Transverse colon (tissue), 4 donors: ENCODE data around the gene THBS1. TPM values are rescaled to one million over a fixed set of nuclear protein-coding genes. Genes with fewer than 3 reads are reported as not detected.

Experiments used
- DNase-seq: peaks from one replicate; pipeline ENCODE4 v3.0.0-alpha.2; 2019
- H3K27ac ChIP-seq, 4 donors: fragments of 200-600 bp; sonication (generic); 2 replicates each; pipeline ENCODE4 v1.5.1; 2016 to 2018; ENCODE audit warnings: inconsistent platforms in 4 of 4
- H3K27me3 ChIP-seq: fragments of 200-600 bp; sonication (generic); 2 replicates; pipeline ENCODE4 v1.5.1; 2017; ENCODE audit warnings: inconsistent platforms
- H3K36me3 ChIP-seq, 4 donors: fragments of 200-600 bp; sonication (generic); 2 replicates each; pipeline ENCODE4 v1.5.1; 2017 to 2019; ENCODE audit warnings: inconsistent platforms in 4 of 4
- H3K4me1 ChIP-seq, 4 donors: fragments of 200-600 bp; sonication (generic); 2 replicates each; pipeline ENCODE4 v1.5.1; 2017 to 2020; ENCODE audit warnings: inconsistent platforms in 4 of 4
- H3K4me3 ChIP-seq, 4 donors: fragments of 200-600 bp; sonication (generic); 1 replicate in 1 of 4; 2 replicates in 3 of 4; pipeline versions ENCODE4 v1.5.1 to v1.6.1; 2017 to 2019; ENCODE audit warnings: inconsistent platforms in 4 of 4
- H3K9me3 ChIP-seq, 2 donors: fragments of 200-600 bp; sonication (generic); 2 replicates each; pipeline ENCODE4 v1.5.1; 2017 to 2019; ENCODE audit warnings: inconsistent platforms in 2 of 2
- EP300 ChIP-seq: sonication (generic); formaldehyde crosslinking; IDR thresholded peaks from one replicate; pipeline ENCODE4 v1.6.1; 2017; ENCODE audit warnings: antibody characterized with exemption, low read depth
- POLR2A ChIP-seq: fragments of 450-650 bp; IDR thresholded peaks from one replicate; pipeline ENCODE4 v1.6.1; 2016; ENCODE audit warnings: antibody characterized with exemption, mild to moderate bottlenecking, moderate library complexity
- POLR2AphosphoS5 ChIP-seq, 3 donors: sonication (generic); formaldehyde crosslinking; IDR thresholded peaks; one replicate each; pipeline ENCODE4 v1.6.1; 2016; ENCODE audit warnings: antibody characterized with exemption in 3 of 3
- WGBS, 2 donors: methylation state at CpG; one replicate each; pipeline ENCODE4 v1.1.5; 2018; ENCODE audit warnings: low coverage in 1 of 2; 5-methylcytosine and 5-hydroxymethylcytosine counted together
- in situ Hi-C, 4 donors: fragments of 200-750 bp; cut with MboI; loops; one replicate each; pipeline versions ENCODE4 v1.15.0 to v1.15.1; 2017; ENCODE audit warnings: low sequenced_read_pairs in 3 of 4, low pct_ligation_motif_present in 1 of 4, low pct_unique_long_range_greater_than_20kb in 1 of 4
- intact Hi-C: fragments of 100-400 bp; cut with DNase I; formaldehyde crosslinking; loops from one replicate; pipeline ENCODE4 v1.15.1; 2023; ENCODE audit warnings: low total_unique reads
- total RNA-seq, 4 donors: library from RNA; depleted of rRNA; stranded (reverse); fragments of >200 nt; gene quantifications; one replicate each; pipeline ENCODE4 v1.1.0, GENCODE V29; 2016
- TF ChIP-seq, protein P1 (sequence below), 5 experiments: fragments of 200-600 bp in 3 of 5; fragments of 450-650 bp in 2 of 5; sonication (generic) in 3 of 5; IDR thresholded peaks; 1 replicate in 2 of 5; 2 replicates in 3 of 5; pipeline ENCODE4 v1.5.1; 2016 to 2017; ENCODE audit warnings: antibody characterized with exemption in 5 of 5, inconsistent platforms in 3 of 5, mild to moderate bottlenecking in 2 of 5, moderate library complexity in 1 of 5

Gene THBS1
- total RNA-seq, 4 donors from 2014 or later: 197 to 753 (median 410) TPM

DNA sequence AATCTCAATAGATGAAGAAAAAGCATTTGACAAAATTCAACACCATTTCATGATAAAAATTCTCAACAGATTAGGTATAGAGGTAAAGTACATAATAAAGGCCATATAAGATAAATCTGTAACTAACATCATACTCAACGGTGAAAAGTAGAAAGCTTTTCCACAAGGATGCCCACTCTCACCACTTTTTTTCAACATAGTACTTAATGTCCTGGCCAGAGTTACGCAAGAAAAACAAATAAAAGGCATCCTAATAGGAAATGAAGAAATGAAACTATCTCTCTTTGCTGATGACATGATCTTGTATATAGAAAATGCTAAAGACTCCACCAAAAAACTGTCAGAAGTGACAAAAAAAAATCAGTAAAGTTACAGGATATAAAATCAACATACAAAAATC, 33.0 kb downstream of the THBS1 start:
- H3K36me3 ChIP-seq: no peaks in the 10 kb centered on the region
- in situ Hi-C loops (no loop called here), intact Hi-C loops (no loop called here)
- no peak overlapping the region for H3K27ac ChIP-seq
- TF ChIP-seq EP300 (no peak), POLR2AphosphoS5 (IDR thresholded peaks at IDR 0.05) (no peak), POLR2A (no peak)
- 82 to 91% methylated on average over 2 of the region's 2 CpGs for WGBS, 2 donors
- no peak for DNase-seq
- no peaks in the 10 kb centered on the region for H3K27me3 ChIP-seq
- H3K9me3 ChIP-seq: peaks cover 25% of the 10 kb centered on the region in 2 donors
- no peak overlapping the region for H3K4me3 ChIP-seq
- peaks cover 0 to 8% (median 2%) of the 10 kb centered on the region in 4 donors for H3K4me1 ChIP-seq

DNA sequence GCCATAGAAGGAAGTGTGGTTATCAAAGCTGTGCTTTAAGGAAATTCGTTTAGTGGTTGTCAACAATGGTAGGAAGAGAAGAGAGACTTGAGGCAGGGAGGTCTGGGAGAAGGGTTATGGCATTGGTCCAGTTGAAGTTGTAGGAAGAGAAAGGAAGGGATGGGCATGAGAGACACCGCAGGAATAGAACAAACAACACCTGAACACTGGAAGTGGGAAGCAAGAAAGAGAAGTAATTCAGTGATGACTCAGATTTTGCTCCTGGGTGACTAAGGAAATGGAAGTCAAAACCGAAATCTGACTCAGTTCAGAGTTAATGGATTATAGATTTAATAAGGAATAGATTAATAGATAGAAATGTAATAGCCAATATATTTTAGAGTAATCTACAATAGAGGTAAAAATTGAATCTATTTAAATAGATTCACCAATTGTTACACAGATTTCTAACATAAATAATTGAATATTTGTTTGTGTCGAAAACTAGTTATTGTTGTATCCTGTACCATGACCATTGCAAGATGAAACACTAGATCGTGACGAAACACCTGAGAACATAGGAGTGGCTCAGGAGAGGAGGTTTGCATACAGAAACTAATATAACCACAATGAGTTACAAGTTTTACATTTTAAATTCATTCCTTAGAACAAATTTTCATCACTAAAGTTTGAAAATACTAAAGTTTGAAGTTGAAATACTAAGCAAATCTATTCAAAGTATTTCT, 36.0 kb downstream of the THBS1 start:
- 75 to 80% methylated on average over 6 of the region's 6 CpGs for WGBS, 2 donors

DNA sequence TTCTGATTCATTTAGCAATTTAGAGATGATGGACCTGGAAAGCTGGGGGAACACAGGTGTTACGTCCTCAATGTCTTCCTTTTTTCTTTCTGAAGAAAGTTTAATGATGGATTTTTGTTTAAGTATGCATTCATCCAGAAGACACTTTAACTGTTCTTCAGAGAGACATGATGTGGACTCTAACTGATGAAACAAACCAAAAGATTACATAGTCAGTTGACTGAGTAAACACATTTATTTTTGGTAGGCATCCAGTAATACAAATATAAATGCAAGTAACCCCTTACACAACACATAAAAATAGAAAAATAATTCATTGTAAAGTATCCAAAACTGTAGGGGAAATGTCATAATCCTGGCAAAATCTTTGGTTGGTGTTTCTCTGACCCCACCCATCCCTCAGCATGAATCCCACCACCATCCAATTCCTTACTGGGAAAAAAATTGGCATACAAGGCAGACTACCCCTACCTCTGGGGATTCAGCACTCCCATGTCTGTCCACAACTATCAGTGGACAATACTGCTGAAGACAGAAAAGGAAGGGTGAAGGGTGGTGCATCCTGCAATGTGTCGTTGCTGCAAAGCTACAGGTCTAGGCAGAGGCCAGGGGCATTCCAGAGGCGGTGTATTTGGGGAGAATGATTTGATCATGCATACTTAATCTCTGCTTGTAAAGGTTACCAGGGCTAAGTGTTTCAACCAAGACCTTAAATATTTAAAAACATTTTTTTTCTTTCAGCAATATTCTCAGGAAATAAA, 37.4 kb downstream of the THBS1 start:
- Histone ChIP-seq H3K4me3 (no peak overlapping the region), H3K27ac (no peak overlapping the region), H3K36me3 (no peaks in the 10 kb centered on the region), H3K27me3 (no peaks in the 10 kb centered on the region), H3K4me1 (peaks cover 5 to 26% (median 22%) of the 10 kb centered on the region in 4 donors), H3K9me3 (peaks cover 0 to 8% of the 10 kb centered on the region in 2 donors)
- in situ Hi-C loops: no loop called here
- DNase-seq: no peak
- intact Hi-C loops: no loop called here
- TF ChIP-seq POLR2AphosphoS5 (IDR thresholded peaks at IDR 0.05) (no peak), POLR2A (no peak), EP300 (no peak)
- TF ChIP-seq, protein P1, sequence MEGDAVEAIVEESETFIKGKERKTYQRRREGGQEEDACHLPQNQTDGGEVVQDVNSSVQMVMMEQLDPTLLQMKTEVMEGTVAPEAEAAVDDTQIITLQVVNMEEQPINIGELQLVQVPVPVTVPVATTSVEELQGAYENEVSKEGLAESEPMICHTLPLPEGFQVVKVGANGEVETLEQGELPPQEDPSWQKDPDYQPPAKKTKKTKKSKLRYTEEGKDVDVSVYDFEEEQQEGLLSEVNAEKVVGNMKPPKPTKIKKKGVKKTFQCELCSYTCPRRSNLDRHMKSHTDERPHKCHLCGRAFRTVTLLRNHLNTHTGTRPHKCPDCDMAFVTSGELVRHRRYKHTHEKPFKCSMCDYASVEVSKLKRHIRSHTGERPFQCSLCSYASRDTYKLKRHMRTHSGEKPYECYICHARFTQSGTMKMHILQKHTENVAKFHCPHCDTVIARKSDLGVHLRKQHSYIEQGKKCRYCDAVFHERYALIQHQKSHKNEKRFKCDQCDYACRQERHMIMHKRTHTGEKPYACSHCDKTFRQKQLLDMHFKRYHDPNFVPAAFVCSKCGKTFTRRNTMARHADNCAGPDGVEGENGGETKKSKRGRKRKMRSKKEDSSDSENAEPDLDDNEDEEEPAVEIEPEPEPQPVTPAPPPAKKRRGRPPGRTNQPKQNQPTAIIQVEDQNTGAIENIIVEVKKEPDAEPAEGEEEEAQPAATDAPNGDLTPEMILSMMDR (IDR thresholded peaks at IDR 0.05): no peak
- WGBS, 2 donors: 77 to 90% methylated on average over 2 to 3 of the region's 3 CpGs

More for the DNA sequence above, 36.0 kb downstream of the THBS1 start:
- Histone ChIP-seq H3K36me3 (no peaks in the 10 kb centered on the region), H3K4me3 (no peak overlapping the region), H3K27ac (no peak overlapping the region), H3K27me3 (no peaks in the 10 kb centered on the region), H3K9me3 (peaks cover 6 to 8% of the 10 kb centered on the region in 2 donors), H3K4me1 (peaks cover 4 to 16% (median 12%) of the 10 kb centered on the region in 4 donors)
- in situ Hi-C loops (no loop called here), intact Hi-C loops (no loop called here)
- no peak for TF ChIP-seq POLR2A
- no peak for TF ChIP-seq EP300
- TF ChIP-seq, protein P1 (IDR thresholded peaks at IDR 0.05): no peak
- no peak for TF ChIP-seq POLR2AphosphoS5 (IDR thresholded peaks at IDR 0.05)
- DNase-seq: no peak

DNA sequence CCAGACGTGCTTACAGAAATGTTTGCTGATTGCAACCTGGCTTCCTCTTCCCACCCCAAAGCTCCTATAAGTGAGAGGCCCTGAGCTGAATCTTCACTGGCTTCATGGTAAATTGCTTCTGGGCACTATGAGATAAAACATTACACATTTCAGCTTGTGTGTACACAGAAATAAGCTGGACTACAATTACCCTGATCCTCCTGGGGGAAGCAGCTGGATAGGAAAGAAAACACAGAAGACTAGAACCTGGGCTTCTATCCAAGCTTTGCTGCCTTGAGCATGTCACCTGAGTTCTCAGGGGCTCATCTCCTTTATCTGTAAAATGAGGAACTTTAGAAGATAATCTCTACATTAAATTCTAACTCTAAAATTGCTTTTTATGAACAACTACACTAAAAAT, 40.3 kb downstream of the THBS1 start:
- in situ Hi-C loops: no loop called here
- 50 to 70% methylated on average over 1 of the region's 1 CpG for WGBS, 2 donors
- H3K9me3 ChIP-seq: no peaks in the 10 kb centered on the region
- intact Hi-C loops: no loop called here
- H3K27ac ChIP-seq: peak overlapping the region; percentile 81 to 86 (median 84)
- no peak overlapping the region for H3K4me3 ChIP-seq
- H3K4me1 ChIP-seq: peaks cover 23 to 55% (median 42%) of the 10 kb centered on the region in 4 donors
- H3K36me3 ChIP-seq: no peaks in the 10 kb centered on the region
- DNase-seq: no peak
- TF ChIP-seq POLR2A: no peak
- no peak for TF ChIP-seq EP300
- TF ChIP-seq, protein P1 (IDR thresholded peaks at IDR 0.05): no peak
- TF ChIP-seq POLR2AphosphoS5 (IDR thresholded peaks at IDR 0.05): no peak
- no peaks in the 10 kb centered on the region for H3K27me3 ChIP-seq
